Esophagus muscularis mucosa (tissue), 4 donors: ENCODE data around the gene PEX10. TPM values are rescaled to one million over a fixed set of nuclear protein-coding genes. Genes with fewer than 3 reads are reported as not detected.

ENCODE experiments used
- DNase-seq: peaks from one replicate; pipeline ENCODE4 v3.0.0-alpha.2; 2017; ENCODE audit errors: extremely low spot score
- H3K27ac ChIP-seq, 4 donors: fragments of 200-600 bp; sonication (generic); replicated peaks in 1 of 4; 1 replicate in 3 of 4; 2 replicates in 1 of 4; pipeline ENCODE4 v1.5.1; 2016 to 2019; ENCODE audit warnings: mild to moderate bottlenecking in 1 of 4
- H3K27me3 ChIP-seq, 4 donors: fragments of 200-600 bp; sonication (generic); one replicate each; pipeline versions ENCODE4 v1.5.1 to v1.6.0; 2016 to 2019
- H3K36me3 ChIP-seq, 4 donors: fragments of 200-600 bp; sonication (generic); one replicate each; pipeline ENCODE4 v1.5.1; 2016 to 2019
- H3K4me1 ChIP-seq, 4 donors: fragments of 200-600 bp; sonication (generic); one replicate each; pipeline ENCODE4 v1.5.1; 2016 to 2019
- H3K4me3 ChIP-seq, 4 donors: fragments of 200-600 bp; sonication (generic); 1 replicate in 2 of 4; 2 replicates in 2 of 4; pipeline ENCODE4 v1.5.1; 2016 to 2019; ENCODE audit warnings: mild to moderate bottlenecking in 4 of 4, moderate library complexity in 1 of 4
- H3K9me3 ChIP-seq, 4 donors: fragments of 200-600 bp; sonication (generic); 1 replicate in 3 of 4; 2 replicates in 1 of 4; pipeline ENCODE4 v1.5.1; 2016 to 2019
- EP300 ChIP-seq: sonication (generic); formaldehyde crosslinking; IDR thresholded peaks from one replicate; pipeline ENCODE4 v1.6.1; 2017; ENCODE audit warnings: antibody characterized with exemption
- POLR2A ChIP-seq: fragments of 450-650 bp; IDR thresholded peaks from one replicate; pipeline ENCODE4 v1.6.1; 2017; ENCODE audit warnings: antibody characterized with exemption, moderate library complexity, mild to moderate bottlenecking, low read depth
- POLR2AphosphoS5 ChIP-seq, 2 donors: sonication (generic); formaldehyde crosslinking; IDR thresholded peaks; one replicate each; pipeline ENCODE4 v1.6.1; 2017; ENCODE audit warnings: antibody characterized with exemption in 2 of 2
- WGBS: methylation state at CpG from one replicate; pipeline ENCODE4 v1.1.5; 2018; 5-methylcytosine and 5-hydroxymethylcytosine counted together
- intact Hi-C: fragments of 100-400 bp; cut with DNase I; formaldehyde crosslinking; loops from one replicate; pipeline ENCODE4 v1.15.1; 2023
- total RNA-seq, 4 donors: library from RNA; depleted of rRNA; stranded (reverse); fragments of >200 nt; gene quantifications; one replicate each; pipeline versions ENCODE4 v1.1.0 to v1.2.1, GENCODE V29; 2016
- TF ChIP-seq, protein P1 (sequence below), 3 experiments: fragments of 200-600 bp in 2 of 3; fragments of 450-650 bp in 1 of 3; sonication (generic) in 2 of 3; IDR thresholded peaks; one replicate each; pipeline ENCODE4 v1.5.1; 2017 to 2019; ENCODE audit warnings: antibody characterized with exemption in 3 of 3, mild to moderate bottlenecking in 2 of 3, moderate library complexity in 1 of 3

The PEX10 gene
- total RNA-seq, 4 donors from 2014 or later = 14.2 to 27.1 (median 20.3) TPM

DNA sequence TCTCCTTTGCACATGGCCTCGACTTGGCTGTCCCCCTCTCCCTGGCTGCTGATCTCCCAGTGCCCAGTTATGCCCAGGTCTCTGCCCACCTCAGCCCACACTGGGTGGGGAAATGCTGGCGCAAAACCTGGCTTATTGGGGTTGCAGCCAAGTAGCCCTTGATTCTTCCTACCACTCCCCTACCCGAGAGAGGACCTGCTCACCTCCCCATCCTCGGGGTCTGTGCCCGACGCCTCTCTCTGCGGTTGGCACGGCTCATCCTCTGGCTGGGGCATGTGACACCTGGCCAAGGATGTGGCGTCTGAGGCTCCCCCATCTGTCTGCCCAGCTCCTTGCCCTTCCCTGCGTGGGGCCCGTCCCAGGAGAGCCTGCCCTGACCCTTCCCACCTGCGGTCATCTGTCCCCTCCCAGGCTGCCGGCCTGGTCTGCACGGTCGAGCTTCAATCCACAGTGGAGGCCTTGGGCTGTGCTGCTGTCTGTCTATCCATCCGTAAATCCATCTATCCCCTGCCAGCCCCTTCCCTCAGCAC, 6.5 kb upstream of the PEX10 start:
- peaks cover 0 to 87% (median 31%) of the 10 kb centered on the region in 4 donors for H3K27me3 ChIP-seq
- peaks cover 9% of the 10 kb centered on the region in 4 donors for H3K4me1 ChIP-seq
- no peaks in the 10 kb centered on the region for H3K36me3 ChIP-seq
- peaks cover 0 to 14% (median 8%) of the 10 kb centered on the region in 4 donors for H3K9me3 ChIP-seq
- WGBS = 64% methylated on average over 15 of the region's 16 CpGs
- intact Hi-C loops = loop anchor here (5.0 kb wide), 2 partner anchors 368 to 1003 kb away; no protein-coding TSS in a partner anchor
- no peak for DNase-seq
- H3K27ac ChIP-seq = no peak overlapping the region
- TF ChIP-seq, protein P1, sequence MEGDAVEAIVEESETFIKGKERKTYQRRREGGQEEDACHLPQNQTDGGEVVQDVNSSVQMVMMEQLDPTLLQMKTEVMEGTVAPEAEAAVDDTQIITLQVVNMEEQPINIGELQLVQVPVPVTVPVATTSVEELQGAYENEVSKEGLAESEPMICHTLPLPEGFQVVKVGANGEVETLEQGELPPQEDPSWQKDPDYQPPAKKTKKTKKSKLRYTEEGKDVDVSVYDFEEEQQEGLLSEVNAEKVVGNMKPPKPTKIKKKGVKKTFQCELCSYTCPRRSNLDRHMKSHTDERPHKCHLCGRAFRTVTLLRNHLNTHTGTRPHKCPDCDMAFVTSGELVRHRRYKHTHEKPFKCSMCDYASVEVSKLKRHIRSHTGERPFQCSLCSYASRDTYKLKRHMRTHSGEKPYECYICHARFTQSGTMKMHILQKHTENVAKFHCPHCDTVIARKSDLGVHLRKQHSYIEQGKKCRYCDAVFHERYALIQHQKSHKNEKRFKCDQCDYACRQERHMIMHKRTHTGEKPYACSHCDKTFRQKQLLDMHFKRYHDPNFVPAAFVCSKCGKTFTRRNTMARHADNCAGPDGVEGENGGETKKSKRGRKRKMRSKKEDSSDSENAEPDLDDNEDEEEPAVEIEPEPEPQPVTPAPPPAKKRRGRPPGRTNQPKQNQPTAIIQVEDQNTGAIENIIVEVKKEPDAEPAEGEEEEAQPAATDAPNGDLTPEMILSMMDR (IDR thresholded peaks at IDR 0.05) = no peak
- TF ChIP-seq EP300 = no peak
- TF ChIP-seq POLR2A = no peak
- no peak for TF ChIP-seq POLR2AphosphoS5 (IDR thresholded peaks at IDR 0.05)
- no peak overlapping the region for H3K4me3 ChIP-seq

DNA sequence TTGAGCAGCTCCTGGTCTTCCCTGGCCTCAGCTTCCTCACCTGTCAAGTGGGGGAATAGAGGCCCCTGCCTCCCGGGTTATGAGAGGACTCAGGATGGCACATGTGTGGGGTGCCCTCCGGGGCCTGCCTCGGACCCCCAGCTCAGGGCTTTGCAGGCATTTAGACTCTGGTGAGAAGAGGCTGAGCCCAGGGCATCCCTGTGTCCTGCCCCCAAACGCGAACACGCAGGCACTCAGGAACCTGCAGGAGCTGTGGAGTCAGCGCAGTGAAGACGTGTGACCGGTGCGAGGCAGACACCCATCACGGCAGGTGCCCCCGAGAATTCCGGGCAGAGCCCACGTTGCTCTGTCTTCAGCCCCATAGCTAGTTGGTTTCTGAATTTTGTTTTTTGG, 5.5 kb upstream of the PEX10 start:
- H3K9me3 ChIP-seq = peaks cover 0 to 7% (median 2%) of the 10 kb centered on the region in 4 donors
- intact Hi-C loops = loop anchor here (5.0 kb wide), 2 partner anchors 369 to 1004 kb away; no protein-coding TSS in a partner anchor
- H3K4me3 ChIP-seq = no peak overlapping the region
- H3K36me3 ChIP-seq = no peaks in the 10 kb centered on the region
- DNase-seq = no peak
- peaks cover 0 to 77% (median 31%) of the 10 kb centered on the region in 4 donors for H3K27me3 ChIP-seq
- H3K4me1 ChIP-seq = peaks cover 19% of the 10 kb centered on the region in 4 donors
- 90% methylated on average over 5 of the region's 14 CpGs for WGBS
- H3K27ac ChIP-seq = no peak overlapping the region
- TF ChIP-seq, protein P1 (IDR thresholded peaks at IDR 0.05) = no peak
- TF ChIP-seq POLR2A (no peak), EP300 (no peak), POLR2AphosphoS5 (IDR thresholded peaks at IDR 0.05) (no peak)

DNA sequence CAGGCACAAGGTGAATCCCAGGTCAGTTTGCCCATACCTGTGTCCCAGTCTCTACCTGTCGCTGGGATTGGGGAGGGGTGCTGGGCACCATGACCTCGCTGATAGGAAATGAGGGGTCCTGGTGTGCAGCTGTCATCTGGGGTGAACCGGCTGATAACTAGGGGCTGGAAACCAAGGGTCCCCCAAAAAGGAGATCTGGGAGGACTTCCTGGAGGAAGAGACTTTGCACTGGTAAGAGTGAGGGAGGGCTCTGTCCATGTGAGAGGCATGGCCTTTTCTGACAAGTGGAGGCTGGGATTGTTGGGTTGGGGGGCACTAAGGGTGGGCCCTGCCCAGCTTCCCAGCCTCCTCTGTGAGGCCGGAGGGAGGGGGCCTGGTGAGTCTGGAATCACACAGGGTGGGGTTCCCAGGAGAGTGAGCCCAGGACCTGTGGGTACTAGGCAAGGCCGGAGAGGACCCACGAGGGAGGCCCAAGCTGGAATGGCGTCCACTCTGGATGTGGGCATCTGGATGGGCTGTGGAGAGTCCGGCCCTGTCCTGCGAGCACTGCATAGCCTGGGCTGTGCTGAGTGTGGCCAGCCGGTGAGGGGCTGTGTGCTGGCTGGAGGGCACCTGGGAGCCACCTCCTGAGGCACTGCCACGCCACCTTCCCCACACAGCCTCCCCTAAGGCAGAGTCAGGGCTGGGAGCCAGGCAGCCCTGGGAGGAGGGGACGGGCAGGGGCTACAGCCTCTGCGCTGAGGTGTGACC, 4.9 kb upstream of the PEX10 start:
- intact Hi-C loops = loop anchor here (5.0 kb wide), 2 partner anchors 370 to 1005 kb away; no protein-coding TSS in a partner anchor

DNA sequence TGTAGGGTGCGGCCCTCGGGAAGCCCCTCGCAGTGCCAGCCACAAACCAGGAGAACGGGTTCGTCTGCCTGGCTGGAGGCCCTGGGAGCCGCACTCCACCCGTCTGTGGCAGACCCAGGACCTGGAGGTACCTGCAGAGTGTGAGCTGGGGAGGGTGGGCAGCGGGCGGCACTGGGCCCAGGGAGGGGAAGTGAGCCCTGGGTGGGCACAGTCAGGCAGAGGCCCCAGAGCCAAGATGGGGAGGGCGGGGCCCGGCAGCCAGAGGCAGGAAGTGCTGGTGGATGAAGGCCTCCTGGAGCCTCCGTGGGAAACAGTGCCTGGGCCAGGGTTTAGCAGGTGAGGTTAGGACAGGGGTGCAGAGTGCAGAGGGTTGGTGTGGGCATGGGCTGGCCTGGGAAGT, 4.0 kb upstream of the PEX10 start:
- no peak overlapping the region for H3K4me3 ChIP-seq
- TF ChIP-seq EP300 = no peak
- TF ChIP-seq, protein P1 (IDR thresholded peaks at IDR 0.05) = no peak
- no peak for TF ChIP-seq POLR2A
- TF ChIP-seq POLR2AphosphoS5 (IDR thresholded peaks at IDR 0.05) = no peak
- H3K36me3 ChIP-seq = no peaks in the 10 kb centered on the region
- H3K27ac ChIP-seq = no peak overlapping the region
- peaks cover 0 to 63% (median 28%) of the 10 kb centered on the region in 4 donors for H3K27me3 ChIP-seq
- no peaks in the 10 kb centered on the region for H3K9me3 ChIP-seq
- intact Hi-C loops = loop anchor here (5.0 kb wide), 2 partner anchors 371 to 1006 kb away; no protein-coding TSS in a partner anchor
- peaks cover 26 to 28% (median 27%) of the 10 kb centered on the region in 4 donors for H3K4me1 ChIP-seq
- 87% methylated on average over 3 of the region's 12 CpGs for WGBS
- no peak for DNase-seq

More for the DNA sequence above, 4.9 kb upstream of the PEX10 start:
- Histone ChIP-seq H3K4me3 (no peak overlapping the region), H3K27me3 (peaks cover 0 to 71% (median 31%) of the 10 kb centered on the region in 4 donors), H3K27ac (no peak overlapping the region), H3K36me3 (no peaks in the 10 kb centered on the region), H3K4me1 (peaks cover 19 to 20% (median 20%) of the 10 kb centered on the region in 4 donors), H3K9me3 (peaks cover 0 to 1% (median 0%) of the 10 kb centered on the region in 4 donors)
- no peak for DNase-seq
- WGBS = 79% methylated on average over 5 of the region's 13 CpGs
- TF ChIP-seq POLR2A (no peak), POLR2AphosphoS5 (IDR thresholded peaks at IDR 0.05) (no peak), EP300 (no peak)
- TF ChIP-seq, protein P1 (IDR thresholded peaks at IDR 0.05) = no peak
